Measurements from ENCODE around the gene MCF2L.

Gene MCF2L

DNA sequence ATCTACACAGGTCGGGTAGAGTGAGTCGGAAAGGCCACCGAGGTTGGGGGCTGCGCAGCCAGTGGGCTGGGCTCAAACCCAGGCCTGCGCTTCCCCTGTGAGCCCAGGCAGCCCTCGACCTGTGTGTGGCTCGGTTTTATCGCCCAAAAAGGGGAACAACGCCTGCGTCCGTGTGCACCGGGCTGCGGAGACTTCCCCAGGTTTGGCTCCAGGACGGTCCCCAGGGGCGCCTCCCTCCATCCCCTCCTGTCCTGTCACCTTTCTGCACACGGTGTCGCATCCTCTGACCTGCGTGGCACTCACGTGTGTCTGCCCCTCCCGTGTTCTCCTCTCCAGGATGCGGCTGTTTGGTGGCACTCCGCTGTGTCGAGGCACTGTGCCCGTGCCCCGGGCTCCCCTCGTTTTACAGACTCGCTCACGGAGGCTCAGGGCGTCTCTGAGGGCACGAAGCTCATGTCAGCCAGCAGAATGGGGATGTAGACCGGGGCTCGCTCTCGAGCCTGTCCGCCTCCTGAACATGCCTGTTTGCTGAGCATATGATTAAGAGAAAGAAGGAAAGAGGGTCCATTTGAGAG lies 25.9 kb downstream of the MCF2L start:
- Histone ChIP-seq H3K4me3 (ENCODE audit: low read depth in 1 of 5, low read length in 5 of 5) (no peak overlapping the region), H3K36me3 (ENCODE audit: control insufficient read depth in 5 of 5, insufficient read depth in 5 of 5, low read length in 5 of 5) (peaks cover 0 to 14% (median 0%) of the 10 kb centered on the region in 5 donors), H3K9me3 (ENCODE audit: control insufficient read depth in 5 of 5, low read length in 5 of 5) (no peaks in the 10 kb centered on the region), H3K27ac (ENCODE audit: low read depth, low read length) (no peak overlapping the region), H3K9ac (ENCODE audit: low read length in 5 of 5) (no peak overlapping the region), H3K4me1 (ENCODE audit: control insufficient read depth in 5 of 5, insufficient read depth in 5 of 5, low read length in 5 of 5) (peaks cover 0 to 84% (median 15%) of the 10 kb centered on the region in 5 donors), H3K27me3 (ENCODE audit: control insufficient read depth in 5 of 5, insufficient read depth in 4 of 5, low read length in 5 of 5) (peaks cover 15 to 58% (median 20%) of the 10 kb centered on the region in 5 donors)

DNA sequence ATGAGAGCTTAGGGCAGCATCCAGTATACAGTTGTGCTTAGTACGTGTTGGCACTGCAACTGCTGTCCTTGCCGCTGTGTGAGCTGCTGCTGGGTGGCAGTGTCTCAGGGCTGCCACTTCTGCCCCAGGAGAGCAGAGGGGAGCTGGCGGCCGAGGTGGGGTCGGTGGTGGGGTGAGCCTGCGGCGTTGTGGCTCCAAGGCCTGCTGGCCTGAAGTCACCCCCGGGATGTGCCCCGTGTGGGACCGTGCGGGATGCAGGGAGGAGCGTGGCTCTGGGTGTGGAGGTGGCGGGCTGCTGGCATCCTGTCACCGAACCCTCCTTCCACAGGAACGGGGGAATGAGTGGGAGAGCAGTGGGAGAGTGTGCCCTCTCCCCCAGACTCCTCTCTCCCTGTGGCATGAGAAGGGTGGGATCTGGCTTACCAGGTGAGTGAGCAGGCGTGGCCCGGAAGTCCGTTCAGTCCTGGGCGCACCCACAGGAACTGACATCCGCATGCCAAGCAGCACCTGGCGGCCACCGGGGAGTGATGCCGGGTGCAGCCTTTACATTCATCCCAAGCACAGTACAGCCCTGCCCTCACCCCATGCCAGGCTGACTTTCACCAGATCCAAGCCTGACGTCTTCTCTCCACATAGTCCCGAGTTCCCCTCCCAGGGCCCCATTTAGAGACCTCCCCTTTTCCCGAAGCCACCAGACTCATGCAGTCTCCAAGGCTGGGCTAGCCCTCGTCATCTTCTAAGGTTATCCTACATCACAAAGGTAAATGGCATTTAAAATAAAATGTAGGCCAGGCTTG lies 26.6 kb downstream of the MCF2L start:
- Histone ChIP-seq H3K36me3 (ENCODE audit: control insufficient read depth in 5 of 5, insufficient read depth in 5 of 5, low read length in 5 of 5) (peaks cover 0 to 9% (median 0%) of the 10 kb centered on the region in 5 donors), H3K27me3 (ENCODE audit: control insufficient read depth in 5 of 5, insufficient read depth in 4 of 5, low read length in 5 of 5) (peaks cover 20 to 59% (median 24%) of the 10 kb centered on the region in 5 donors), H3K4me3 (ENCODE audit: low read depth in 1 of 5, low read length in 5 of 5) (no peak overlapping the region), H3K9ac (ENCODE audit: low read length in 5 of 5) (no peak overlapping the region), H3K9me3 (ENCODE audit: control insufficient read depth in 5 of 5, low read length in 5 of 5) (no peaks in the 10 kb centered on the region), H3K27ac (ENCODE audit: low read depth, low read length) (no peak overlapping the region), H3K4me1 (ENCODE audit: control insufficient read depth in 5 of 5, insufficient read depth in 5 of 5, low read length in 5 of 5) (peaks cover 0 to 89% (median 15%) of the 10 kb centered on the region in 5 donors)

DNA sequence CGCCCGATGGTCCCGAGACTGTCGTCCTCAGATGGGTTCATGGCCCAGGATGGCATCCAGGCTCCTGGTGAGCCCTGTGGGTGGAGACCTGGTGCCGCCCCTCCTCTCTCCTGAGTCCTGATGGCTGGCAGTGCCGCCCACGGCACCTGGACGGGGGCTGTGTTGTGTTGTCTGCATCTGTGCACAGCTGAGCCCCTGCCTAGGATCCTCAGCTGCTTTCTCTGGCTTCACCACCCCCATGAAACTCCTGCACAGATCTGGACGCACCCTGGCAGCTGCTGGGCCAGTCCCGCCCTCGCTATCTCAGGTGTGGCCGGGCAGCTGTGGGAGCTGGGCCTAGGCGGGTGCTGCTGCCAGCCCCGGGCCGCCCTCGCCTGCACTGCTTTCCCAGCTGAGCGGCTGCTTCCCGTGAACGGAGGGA lies 27.7 kb downstream of the MCF2L start:
- no peak overlapping the region for H3K27ac ChIP-seq (ENCODE audit: low read depth, low read length)
- H3K4me3 ChIP-seq (ENCODE audit: low read depth in 1 of 5, low read length in 5 of 5) = no peak overlapping the region
- H3K9ac ChIP-seq (ENCODE audit: low read length in 5 of 5) = no peak overlapping the region
- peaks cover 2 to 91% (median 22%) of the 10 kb centered on the region in 5 donors for H3K4me1 ChIP-seq (ENCODE audit: control insufficient read depth in 5 of 5, insufficient read depth in 5 of 5, low read length in 5 of 5)
- H3K27me3 ChIP-seq (ENCODE audit: control insufficient read depth in 5 of 5, insufficient read depth in 4 of 5, low read length in 5 of 5) = peaks cover 27 to 65% (median 32%) of the 10 kb centered on the region in 5 donors
- peaks cover 0 to 9% (median 0%) of the 10 kb centered on the region in 5 donors for H3K36me3 ChIP-seq (ENCODE audit: control insufficient read depth in 5 of 5, insufficient read depth in 5 of 5, low read length in 5 of 5)
- no peaks in the 10 kb centered on the region for H3K9me3 ChIP-seq (ENCODE audit: control insufficient read depth in 5 of 5, low read length in 5 of 5)

GRCh38 chr13:112997188-112998130 lies 28.4 kb downstream of the MCF2L start:
- peaks cover 2 to 95% (median 23%) of the 10 kb centered on the region in 5 donors for H3K4me1 ChIP-seq (ENCODE audit: control insufficient read depth in 5 of 5, insufficient read depth in 5 of 5, low read length in 5 of 5)
- H3K9ac ChIP-seq (ENCODE audit: low read length in 5 of 5) = no peak overlapping the region
- H3K9me3 ChIP-seq (ENCODE audit: control insufficient read depth in 5 of 5, low read length in 5 of 5) = no peaks in the 10 kb centered on the region
- peaks cover 27 to 72% (median 35%) of the 10 kb centered on the region in 5 donors for H3K27me3 ChIP-seq (ENCODE audit: control insufficient read depth in 5 of 5, insufficient read depth in 4 of 5, low read length in 5 of 5)
- H3K27ac ChIP-seq (ENCODE audit: low read depth, low read length) = no peak overlapping the region
- H3K4me3 ChIP-seq (ENCODE audit: low read depth in 1 of 5, low read length in 5 of 5) = no peak overlapping the region
- H3K36me3 ChIP-seq (ENCODE audit: control insufficient read depth in 5 of 5, insufficient read depth in 5 of 5, low read length in 5 of 5) = peaks cover 0 to 8% (median 0%) of the 10 kb centered on the region in 5 donors

GRCh38 chr13:112998521-112999280 lies 29.7 kb downstream of the MCF2L start:
- Histone ChIP-seq H3K9ac (ENCODE audit: low read length in 5 of 5) (no peak overlapping the region), H3K4me1 (ENCODE audit: control insufficient read depth in 5 of 5, insufficient read depth in 5 of 5, low read length in 5 of 5) (peaks cover 2 to 84% (median 23%) of the 10 kb centered on the region in 5 donors), H3K27me3 (ENCODE audit: control insufficient read depth in 5 of 5, insufficient read depth in 4 of 5, low read length in 5 of 5) (peaks cover 30 to 66% (median 39%) of the 10 kb centered on the region in 5 donors), H3K36me3 (ENCODE audit: control insufficient read depth in 5 of 5, insufficient read depth in 5 of 5, low read length in 5 of 5) (peaks cover 0 to 7% (median 0%) of the 10 kb centered on the region in 5 donors), H3K9me3 (ENCODE audit: control insufficient read depth in 5 of 5, low read length in 5 of 5) (no peaks in the 10 kb centered on the region), H3K4me3 (ENCODE audit: low read depth in 1 of 5, low read length in 5 of 5) (no peak overlapping the region), H3K27ac (ENCODE audit: low read depth, low read length) (no peak overlapping the region)

DNA sequence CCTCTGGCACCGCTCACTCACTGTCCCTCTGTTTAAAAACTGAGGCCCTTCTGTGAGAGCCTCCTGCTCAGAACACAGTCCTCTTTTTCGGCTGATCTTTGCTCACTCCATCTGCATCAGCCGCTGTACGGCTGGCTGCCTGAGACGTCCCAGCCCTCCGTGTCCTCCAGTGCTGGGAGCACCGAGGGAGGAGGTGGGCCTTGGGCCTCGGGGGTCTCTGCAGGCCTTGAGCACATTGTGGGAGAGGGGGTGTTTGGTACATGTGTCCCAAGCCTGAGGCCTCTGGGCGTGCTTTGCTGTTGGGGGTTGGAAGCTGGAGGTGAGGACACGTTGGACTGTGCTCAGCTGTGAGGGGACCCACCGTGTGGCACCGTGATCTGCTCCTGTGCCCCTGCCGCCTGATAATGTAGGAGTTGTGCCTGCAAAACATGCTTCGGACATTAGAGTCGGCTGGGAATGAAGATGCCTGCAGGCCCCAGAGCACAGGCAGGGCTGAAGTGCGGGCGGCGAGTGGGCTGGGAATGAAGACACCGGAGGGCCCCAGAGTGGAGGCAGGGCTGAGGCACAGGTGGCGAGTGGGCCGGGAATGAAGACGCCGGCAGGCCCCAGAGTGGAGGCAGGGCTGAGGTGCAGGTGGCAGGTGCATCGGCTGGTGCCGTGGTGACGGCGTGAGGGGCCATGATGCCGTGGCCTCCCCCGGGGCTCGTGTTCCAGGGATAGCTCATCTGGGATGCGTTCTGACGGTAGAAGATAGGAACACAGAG lies 30.6 kb downstream of the MCF2L start:
- H3K9me3 ChIP-seq (ENCODE audit: control insufficient read depth in 5 of 5, low read length in 5 of 5) = no peaks in the 10 kb centered on the region
- no peak overlapping the region for H3K4me3 ChIP-seq (ENCODE audit: low read depth in 1 of 5, low read length in 5 of 5)
- H3K27me3 ChIP-seq (ENCODE audit: control insufficient read depth in 5 of 5, insufficient read depth in 4 of 5, low read length in 5 of 5) = peaks cover 30 to 64% (median 39%) of the 10 kb centered on the region in 5 donors
- H3K27ac ChIP-seq (ENCODE audit: low read depth, low read length) = no peak overlapping the region
- peaks cover 2 to 78% (median 23%) of the 10 kb centered on the region in 5 donors for H3K4me1 ChIP-seq (ENCODE audit: control insufficient read depth in 5 of 5, insufficient read depth in 5 of 5, low read length in 5 of 5)
- H3K36me3 ChIP-seq (ENCODE audit: control insufficient read depth in 5 of 5, insufficient read depth in 5 of 5, low read length in 5 of 5) = peaks cover 0 to 14% (median 0%) of the 10 kb centered on the region in 5 donors
- no peak overlapping the region for H3K9ac ChIP-seq (ENCODE audit: low read length in 5 of 5)

GRCh38 chr13:113000575-113000974 lies 31.6 kb downstream of the MCF2L start:
- Histone ChIP-seq H3K27ac (ENCODE audit: low read depth, low read length) (no peak overlapping the region), H3K4me3 (ENCODE audit: low read depth in 1 of 5, low read length in 5 of 5) (no peak overlapping the region), H3K9ac (ENCODE audit: low read length in 5 of 5) (no peak overlapping the region), H3K36me3 (ENCODE audit: control insufficient read depth in 5 of 5, insufficient read depth in 5 of 5, low read length in 5 of 5) (peaks cover 0 to 18% (median 0%) of the 10 kb centered on the region in 5 donors), H3K9me3 (ENCODE audit: control insufficient read depth in 5 of 5, low read length in 5 of 5) (no peaks in the 10 kb centered on the region), H3K4me1 (ENCODE audit: control insufficient read depth in 5 of 5, insufficient read depth in 5 of 5, low read length in 5 of 5) (peaks cover 0 to 68% (median 23%) of the 10 kb centered on the region in 5 donors), H3K27me3 (ENCODE audit: control insufficient read depth in 5 of 5, insufficient read depth in 4 of 5, low read length in 5 of 5) (peaks cover 30 to 60% (median 37%) of the 10 kb centered on the region in 5 donors)

GRCh38 chr13:113001241-113002140 lies 32.5 kb downstream of the MCF2L start:
- H3K9me3 ChIP-seq (ENCODE audit: control insufficient read depth in 5 of 5, low read length in 5 of 5) = no peaks in the 10 kb centered on the region
- H3K27me3 ChIP-seq (ENCODE audit: control insufficient read depth in 5 of 5, insufficient read depth in 4 of 5, low read length in 5 of 5) = peaks cover 30 to 52% (median 32%) of the 10 kb centered on the region in 5 donors
- no peak overlapping the region for H3K9ac ChIP-seq (ENCODE audit: low read length in 5 of 5)
- H3K4me1 ChIP-seq (ENCODE audit: control insufficient read depth in 5 of 5, insufficient read depth in 5 of 5, low read length in 5 of 5) = peaks cover 0 to 61% (median 23%) of the 10 kb centered on the region in 5 donors
- peaks cover 0 to 23% (median 0%) of the 10 kb centered on the region in 5 donors for H3K36me3 ChIP-seq (ENCODE audit: control insufficient read depth in 5 of 5, insufficient read depth in 5 of 5, low read length in 5 of 5)
- H3K27ac ChIP-seq (ENCODE audit: low read depth, low read length) = no peak overlapping the region
- peak overlapping the region in 3 of 5 donors; percentile 1 to 32 (median 26) for H3K4me3 ChIP-seq (ENCODE audit: low read depth in 1 of 5, low read length in 5 of 5)

All from subcutaneous abdominal adipose tissue (tissue), 5 donors.